Frontal cortex (tissue), 4 donors: Measurements from ENCODE around the gene KLHL3. TPM values are rescaled to one million over a fixed set of nuclear protein-coding genes. Genes with fewer than 3 reads are reported as not detected.

ENCODE experiments used
- DNase-seq, 2 donors: peaks; one replicate each; pipeline ENCODE4 v3.0.0; 2012; ENCODE audit warnings: low spot score in 2 of 2
- FAIRE-seq: peaks from 2 replicates; lab custom pipeline; 2012; peaks lifted over from hg19 to GRCh38; lab: Jason Lieb, UNC
- total RNA-seq: library from RNA; depleted of rRNA; stranded (reverse); fragments of >200 nt; gene quantifications from one replicate; pipeline ENCODE4 v1.2.3, GENCODE V29; 2014
- donor health status: control.
- donor health status: control.
- donor health status: control.

KLHL3 gene
- total RNA-seq, 1 donor from 2014 or later = 13.0 TPM

GRCh38 chr5:137714946-137715345, 20.9 kb downstream of the KLHL3 start:
- no peak for FAIRE-seq

GRCh38 chr5:137714494-137714893, 21.4 kb downstream of the KLHL3 start:
- DNase-seq = no peak
- FAIRE-seq = no peak

More at GRCh38 chr5:137714946-137715345, 20.9 kb downstream of the KLHL3 start:
- no peak for DNase-seq

GRCh38 chr5:137712139-137712667, 23.7 kb downstream of the KLHL3 start:
- no peak for DNase-seq
- no peak for FAIRE-seq

- DNase-seq (no peak), FAIRE-seq (no peak)
These were observed 25.8 kb downstream of the KLHL3 start for GRCh38 chr5:137710086-137710485.

DNA sequence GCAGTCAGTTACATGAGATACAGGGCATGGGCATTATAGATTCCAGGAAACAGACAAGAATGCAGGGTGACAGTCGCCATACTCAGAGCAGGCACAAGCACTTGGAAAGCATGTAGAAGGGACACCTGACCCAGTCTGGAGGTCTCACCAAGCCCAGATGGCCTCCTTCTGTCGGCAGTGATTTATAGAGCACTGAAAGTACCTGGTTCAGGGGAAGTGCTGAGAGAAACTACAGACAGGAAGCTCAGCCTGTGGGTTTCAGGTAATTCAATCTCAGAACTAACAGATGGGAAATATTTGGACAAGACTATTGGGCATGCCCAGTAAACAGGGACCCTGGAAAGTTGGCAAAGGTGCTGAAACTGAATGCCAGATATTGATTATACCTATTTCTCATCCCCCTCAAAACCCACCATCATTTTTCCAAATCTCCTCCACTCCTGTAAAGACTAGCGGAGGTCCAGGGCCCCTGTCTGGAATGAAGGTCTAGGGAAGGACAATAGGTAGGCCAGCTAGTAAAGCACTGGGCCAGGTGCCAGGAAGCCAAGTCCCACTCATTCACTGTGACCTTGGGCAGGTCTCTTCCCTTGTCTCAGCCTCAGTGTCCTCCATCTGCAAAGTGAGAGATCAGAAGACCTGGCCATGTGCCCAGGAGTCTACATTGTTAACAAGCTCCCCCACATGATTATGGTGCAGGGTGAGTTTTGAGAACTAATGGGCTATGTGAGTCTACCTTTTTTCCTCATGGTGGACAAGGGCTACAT, 26.9 kb downstream of the KLHL3 start:
- DNase-seq (no peak), FAIRE-seq (no peak)

GRCh38 chr5:137708062-137708461, 27.8 kb downstream of the KLHL3 start:
- DNase-seq (no peak), FAIRE-seq (no peak)

DNA sequence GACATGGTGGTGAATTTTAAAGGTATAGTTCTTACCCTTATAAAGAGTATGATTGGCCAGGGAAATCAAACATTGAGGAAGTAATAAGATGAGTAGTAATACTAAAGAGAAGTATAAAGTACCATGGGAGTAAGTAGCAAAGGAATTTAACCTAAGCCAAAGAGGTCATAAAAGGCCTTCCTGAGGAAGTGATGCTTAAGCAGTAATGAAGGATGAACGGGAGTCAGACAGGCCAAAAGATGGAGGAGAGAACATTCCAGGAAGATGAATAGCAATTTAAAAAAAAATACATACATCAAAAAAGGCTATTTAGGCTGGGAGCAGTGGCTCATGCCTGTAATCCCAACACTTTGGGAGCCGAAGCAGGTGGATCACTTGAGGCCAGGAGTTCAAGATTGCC, 29.0 kb downstream of the KLHL3 start:
- DNase-seq = no peak
- no peak for FAIRE-seq

GRCh38 chr5:137705106-137705505, 30.8 kb downstream of the KLHL3 start:
- DNase-seq = no peak
- FAIRE-seq = no peak

GRCh38 chr5:137703565-137703964, 32.3 kb downstream of the KLHL3 start:
- no peak for DNase-seq
- FAIRE-seq = no peak

- FAIRE-seq (no peak), DNase-seq (no peak)
These were observed 35.6 kb downstream of the KLHL3 start for GRCh38 chr5:137700282-137700680.

DNA sequence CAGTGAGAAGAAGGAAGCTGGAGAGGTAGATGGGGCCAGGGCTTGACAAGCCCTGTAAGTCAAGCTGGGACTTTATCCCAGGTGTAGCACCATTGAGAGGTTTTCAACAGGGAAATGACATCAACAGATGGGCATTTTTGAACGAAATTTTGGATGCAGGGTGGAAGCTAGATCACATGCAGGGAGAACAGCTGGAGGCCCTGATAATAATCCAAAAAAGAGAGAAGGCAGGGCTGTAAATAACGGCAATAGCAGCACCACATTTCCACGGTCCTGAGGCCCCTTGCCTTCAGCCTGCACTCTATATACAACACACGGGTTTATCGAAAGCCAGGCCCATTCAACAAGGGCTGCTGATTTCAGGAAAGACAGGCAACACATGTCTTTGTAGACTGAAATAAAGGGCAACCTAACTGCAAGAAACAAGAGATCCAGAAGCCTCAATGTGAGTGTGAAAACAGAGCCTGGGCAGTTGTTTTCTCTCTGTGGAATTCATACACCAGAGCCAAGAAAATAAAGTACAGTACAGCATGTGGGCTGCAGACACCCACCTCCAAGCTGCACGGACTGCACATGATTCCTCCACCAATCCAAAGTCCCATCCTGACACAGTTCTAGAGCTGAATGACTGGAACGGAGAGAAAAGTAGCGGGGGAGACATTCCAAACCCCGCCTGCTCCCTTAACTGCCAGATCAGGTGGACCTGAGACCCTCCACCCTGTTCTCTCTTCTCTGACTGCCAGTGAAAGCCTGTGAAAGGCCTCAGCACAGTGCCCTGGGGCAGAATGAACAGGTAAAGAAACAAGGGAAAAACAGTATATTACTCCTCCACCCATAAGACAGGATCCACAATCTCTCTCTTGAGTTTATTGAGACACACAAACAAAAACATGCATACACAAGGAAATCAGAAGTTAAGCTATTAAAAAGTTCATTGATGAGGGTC, 36.3 kb downstream of the KLHL3 start:
- DNase-seq (peak in 1 of 2 donors; percentile 14), FAIRE-seq (no peak)

GRCh38 chr5:137696481-137696880, 39.4 kb downstream of the KLHL3 start:
- DNase-seq (no peak), FAIRE-seq (no peak)

DNA sequence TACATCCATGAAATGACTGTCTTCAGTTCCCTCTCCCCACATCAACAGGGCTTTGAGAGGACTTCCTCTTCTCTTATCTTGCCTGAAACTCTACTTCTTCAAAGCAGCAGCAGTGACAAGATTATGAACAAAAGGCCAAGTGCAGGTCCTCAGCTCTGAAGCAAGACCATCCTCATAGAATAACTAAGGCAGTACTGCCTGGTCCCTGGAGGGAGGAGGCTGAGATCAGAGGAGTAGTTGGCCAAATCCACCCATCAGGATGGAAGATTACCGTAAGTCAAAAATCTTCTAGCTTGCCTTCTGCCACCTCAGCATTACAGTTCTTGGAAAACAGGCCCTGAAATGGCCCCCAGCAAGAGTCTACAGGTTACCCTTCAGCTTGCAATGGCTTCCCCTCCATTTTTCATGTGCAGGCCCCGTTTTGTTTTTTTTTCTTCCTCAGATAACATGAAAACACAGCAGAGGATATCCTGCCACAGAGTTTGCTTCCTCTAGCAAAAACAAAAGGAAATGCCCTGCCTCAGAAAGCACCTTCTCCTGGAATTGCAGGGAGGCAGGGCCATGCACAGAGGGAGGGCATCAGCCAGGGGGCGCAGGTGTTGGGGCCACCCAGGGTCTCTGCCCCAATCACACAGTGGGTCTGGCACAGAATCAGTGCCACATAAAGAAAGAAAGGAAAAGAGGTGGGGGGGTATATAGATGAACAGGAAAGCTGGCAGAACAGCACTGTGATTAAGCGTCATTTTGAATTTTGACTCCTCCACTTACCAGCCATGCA, 40.0 kb downstream of the KLHL3 start:
- no peak for DNase-seq
- FAIRE-seq = no peak

DNA sequence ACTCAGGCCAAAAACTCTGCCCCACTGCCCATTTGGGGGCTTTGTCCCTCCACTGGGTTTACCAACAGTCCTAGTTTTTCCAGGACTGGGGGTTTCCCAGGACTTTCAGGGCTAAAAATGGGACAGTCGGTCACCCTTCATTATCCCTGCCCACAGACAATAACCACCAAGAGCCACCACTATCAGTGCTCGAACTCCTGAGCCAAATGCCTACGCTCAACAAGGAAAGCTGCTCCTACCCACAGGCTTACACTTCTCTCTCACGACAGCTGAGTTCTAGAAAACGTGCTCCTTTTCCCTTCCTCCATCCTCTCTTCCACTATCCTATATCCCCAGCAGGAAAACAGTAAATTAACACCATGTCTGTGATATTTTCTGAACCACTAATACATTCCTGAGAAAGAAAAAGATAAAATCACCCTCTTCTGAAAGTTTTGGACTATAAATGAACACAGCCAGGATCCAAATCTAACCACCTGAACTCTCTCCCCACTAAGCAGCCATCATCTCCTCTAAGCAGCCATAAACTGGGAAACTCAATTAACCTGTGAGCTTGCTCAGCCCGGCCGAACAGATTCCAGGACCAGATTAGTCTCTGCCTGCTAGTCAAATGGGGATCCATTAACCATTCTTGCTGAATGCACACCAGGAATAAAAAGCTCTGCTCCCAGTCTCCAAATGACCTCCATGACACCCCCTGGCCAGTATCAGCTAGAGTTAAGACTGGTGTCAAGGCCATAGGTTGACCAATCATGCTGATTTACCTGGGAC, 41.8 kb downstream of the KLHL3 start:
- DNase-seq (no peak), FAIRE-seq (no peak)

DNA sequence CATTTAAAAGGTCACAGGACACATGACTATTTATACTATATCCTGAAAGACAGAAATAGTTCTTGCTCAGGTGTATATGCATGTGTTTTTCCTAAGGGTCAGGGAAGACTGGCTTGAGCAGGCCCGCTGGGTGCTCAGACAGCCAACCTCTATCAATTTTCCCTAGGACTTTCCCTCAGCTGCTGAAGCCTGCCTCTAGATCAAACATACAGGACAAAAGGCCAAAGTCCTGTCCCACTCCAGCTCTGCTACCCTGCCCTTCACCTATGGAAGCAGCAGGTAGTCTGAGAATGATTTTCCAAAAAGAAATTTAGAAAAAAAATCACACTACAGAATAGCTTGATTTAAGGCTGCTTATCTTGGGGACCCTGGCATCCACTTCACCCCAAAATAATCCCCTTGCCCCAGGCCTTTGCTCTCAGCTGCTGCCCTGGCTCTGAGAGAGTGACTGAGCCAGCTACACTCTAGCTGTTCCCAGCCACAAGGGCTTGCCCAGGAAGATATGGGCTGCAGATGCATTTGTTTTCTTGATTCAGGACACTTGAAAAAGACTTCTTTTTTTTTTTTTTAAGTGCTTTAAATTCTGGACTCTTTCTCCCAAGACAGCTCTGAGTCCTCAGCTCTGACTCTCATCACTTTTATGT, 42.5 kb downstream of the KLHL3 start:
- no peak for FAIRE-seq

DNA sequence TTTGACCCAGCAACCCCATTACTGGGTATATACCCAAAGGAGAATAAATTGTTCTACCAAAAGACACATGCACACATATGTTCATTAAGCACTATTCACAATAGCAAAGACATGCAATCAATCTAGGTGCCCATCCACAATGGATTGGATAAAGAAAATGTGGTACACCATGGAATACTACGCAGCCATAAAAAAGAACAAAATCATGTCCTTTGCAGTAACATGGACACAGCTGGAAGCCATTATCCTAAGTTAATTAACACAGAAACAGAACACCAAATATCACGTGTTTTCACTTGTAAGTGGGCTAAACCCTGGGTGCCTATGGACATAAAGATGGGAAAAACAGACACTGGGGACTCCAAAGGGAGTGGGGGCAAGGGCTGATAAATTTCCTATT, 46.6 kb downstream of the KLHL3 start:
- FAIRE-seq = no peak

More for the DNA sequence above, 42.5 kb downstream of the KLHL3 start:
- DNase-seq = no peak

DNA sequence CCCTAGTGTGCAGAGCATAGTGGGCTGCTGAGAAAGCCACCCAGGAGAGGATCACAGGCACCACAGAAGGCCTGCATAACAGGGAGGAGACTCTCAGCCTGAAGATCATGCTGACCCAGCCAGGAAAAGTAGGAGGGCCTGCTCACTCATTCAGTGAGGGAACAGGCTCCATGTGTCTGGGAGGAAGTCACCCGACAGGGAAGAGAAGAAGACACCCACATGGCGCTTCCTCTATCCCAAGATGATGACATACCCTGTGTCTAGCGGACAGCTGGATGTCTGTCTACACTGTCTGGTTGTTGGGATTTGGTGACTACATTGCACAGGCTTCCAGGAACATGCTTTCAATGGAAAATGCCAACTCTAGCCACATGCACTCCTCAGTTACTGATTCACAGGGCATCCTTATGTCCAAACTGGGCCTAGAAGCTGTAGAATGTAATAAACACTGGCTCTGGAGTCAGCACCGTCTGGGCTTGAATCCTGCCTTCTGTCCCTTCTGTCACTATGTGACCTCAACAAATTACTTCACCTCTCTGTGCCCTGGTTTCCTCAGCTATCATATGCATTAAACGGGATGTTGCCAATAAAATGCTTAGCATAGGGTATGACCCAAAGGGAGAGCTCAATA, 47.6 kb downstream of the KLHL3 start:
- FAIRE-seq (no peak), DNase-seq (no peak)

More for the DNA sequence above, 46.6 kb downstream of the KLHL3 start:
- DNase-seq = no peak

- DNase-seq = no peak
- no peak for FAIRE-seq
These were observed 51.1 kb downstream of the KLHL3 start for GRCh38 chr5:137684761-137685160.
